ENCODE data around the gene RPL10A. TPM values are rescaled to one million over a fixed set of nuclear protein-coding genes. Genes with fewer than 3 reads are reported as not detected.

The RPL10A gene
- total RNA-seq, 2 donors from 2014 or later: 571 to 831 TPM

DNA sequence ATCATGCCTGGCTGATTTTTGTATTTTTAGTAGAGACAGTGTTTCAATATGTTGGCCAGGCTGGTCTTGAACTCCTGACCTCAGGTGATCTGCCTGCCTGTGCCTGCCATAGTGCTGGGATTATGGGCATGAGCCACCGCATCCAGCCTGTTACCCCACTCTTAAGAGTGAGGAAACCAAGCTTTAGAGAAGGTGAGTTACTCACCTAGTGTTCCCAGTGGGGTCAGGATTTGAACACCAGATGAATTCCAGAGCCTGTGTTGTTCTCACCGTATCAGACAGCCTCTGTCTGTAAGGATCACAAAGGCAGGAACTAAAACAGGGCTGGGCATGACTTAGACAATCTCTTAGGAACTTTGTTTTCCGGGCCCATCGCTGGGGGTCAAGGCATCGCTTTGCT is 25.5 kb upstream of the RPL10A start:
- no peak for TF ChIP-seq CTCF (IDR thresholded peaks at IDR 0.05)

GRCh38 chr6:35443341-35444030 is 24.7 kb upstream of the RPL10A start:
- H3K27ac ChIP-seq: no peak overlapping the region
- H3K9me3 ChIP-seq: no peaks in the 10 kb centered on the region
- no peaks in the 10 kb centered on the region for H3K4me1 ChIP-seq
- H3K4me3 ChIP-seq: no peak overlapping the region
- H3K36me3 ChIP-seq: no peaks in the 10 kb centered on the region
- no peak for TF ChIP-seq CTCF (IDR thresholded peaks at IDR 0.05)
- H3K27me3 ChIP-seq: no peaks in the 10 kb centered on the region
- no peak for DNase-seq (ENCODE audit: low spot score)

More for the DNA sequence above, 25.5 kb upstream of the RPL10A start:
- Histone ChIP-seq H3K27ac (no peak overlapping the region), H3K27me3 (no peaks in the 10 kb centered on the region), H3K4me1 (no peaks in the 10 kb centered on the region), H3K4me3 (no peak overlapping the region), H3K9me3 (no peaks in the 10 kb centered on the region), H3K36me3 (no peaks in the 10 kb centered on the region)
- DNase-seq (ENCODE audit: low spot score): no peak

DNA sequence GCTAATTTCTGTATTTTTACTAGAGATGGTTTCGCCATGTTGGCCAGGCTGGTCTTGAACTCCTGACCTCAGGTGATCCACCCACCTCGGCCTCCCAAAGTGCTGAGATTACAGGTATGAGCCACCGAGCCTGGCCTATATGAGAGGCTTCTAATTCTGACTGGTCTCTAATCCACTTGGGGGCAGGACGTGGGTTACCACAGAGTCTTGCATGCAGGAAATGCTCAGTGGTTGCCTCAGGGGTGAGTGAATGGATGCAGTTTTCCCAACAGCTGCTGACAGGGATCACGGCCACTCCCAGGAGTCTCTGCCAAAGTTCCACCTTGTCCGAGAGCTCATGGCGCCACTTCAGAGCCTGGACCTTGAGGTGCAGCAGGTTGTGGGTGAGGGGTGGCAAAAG is 22.5 kb upstream of the RPL10A start:
- no peak for DNase-seq (ENCODE audit: low spot score)
- no peak for TF ChIP-seq CTCF (IDR thresholded peaks at IDR 0.05)

GRCh38 chr6:35448191-35448590 is 20.0 kb upstream of the RPL10A start:
- Histone ChIP-seq H3K27me3 (no peaks in the 10 kb centered on the region), H3K36me3 (no peaks in the 10 kb centered on the region), H3K4me3 (no peak overlapping the region), H3K4me1 (peaks cover 0 to 16% of the 10 kb centered on the region in 2 donors), H3K9me3 (no peaks in the 10 kb centered on the region), H3K27ac (no peak overlapping the region)
- no peak for DNase-seq (ENCODE audit: low spot score)
- TF ChIP-seq CTCF (IDR thresholded peaks at IDR 0.05): no peak

More for the DNA sequence above, 22.5 kb upstream of the RPL10A start:
- no peaks in the 10 kb centered on the region for H3K36me3 ChIP-seq
- H3K4me3 ChIP-seq: no peak overlapping the region
- no peaks in the 10 kb centered on the region for H3K9me3 ChIP-seq
- H3K4me1 ChIP-seq: no peaks in the 10 kb centered on the region
- H3K27ac ChIP-seq: no peak overlapping the region
- no peaks in the 10 kb centered on the region for H3K27me3 ChIP-seq

- no peak for DNase-seq (ENCODE audit: low spot score)
- no peaks in the 10 kb centered on the region for H3K9me3 ChIP-seq
- H3K4me3 ChIP-seq: no peak overlapping the region
- H3K27ac ChIP-seq: no peak overlapping the region
- no peaks in the 10 kb centered on the region for H3K27me3 ChIP-seq
- TF ChIP-seq CTCF (IDR thresholded peaks at IDR 0.05): peak; percentile 52 to 81
- H3K36me3 ChIP-seq: no peaks in the 10 kb centered on the region
- H3K4me1 ChIP-seq: peaks cover 0 to 26% of the 10 kb centered on the region in 2 donors
Observed at GRCh38 chr6:35449287-35449881, 18.8 kb upstream of the RPL10A start.
